Esophagus muscularis mucosa (tissue), 3 donors: ENCODE data around the gene KAZN.

Experiments used
- CTCF ChIP-seq, 3 experiments: fragments of 200-600 bp in 2 of 3; fragments of 450-650 bp in 1 of 3; sonication (generic) in 2 of 3; IDR thresholded peaks; one replicate each; pipeline ENCODE4 v1.5.1; 2017 to 2019; ENCODE audit warnings: antibody characterized with exemption in 3 of 3, mild to moderate bottlenecking in 2 of 3, moderate library complexity in 1 of 3
- POLR2A ChIP-seq: fragments of 450-650 bp; IDR thresholded peaks from one replicate; pipeline ENCODE4 v1.6.1; 2017; ENCODE audit warnings: antibody characterized with exemption, moderate library complexity, mild to moderate bottlenecking, low read depth
- POLR2AphosphoS5 ChIP-seq, 2 donors: sonication (generic); formaldehyde crosslinking; IDR thresholded peaks; one replicate each; pipeline ENCODE4 v1.6.1; 2017; ENCODE audit warnings: antibody characterized with exemption in 2 of 2

- TF ChIP-seq POLR2AphosphoS5 (IDR thresholded peaks at IDR 0.05) (no peak), CTCF (IDR thresholded peaks at IDR 0.05) (no peak), POLR2A (no peak)
Measured at GRCh38 chr1:14841456-14841855, 243.0 kb downstream of the KAZN start.
